ENCODE measurements around the gene LHX8. TPM values are rescaled to one million over a fixed set of nuclear protein-coding genes. Genes with fewer than 3 reads are reported as not detected.
A peak's percentile ranks its signal among the peaks of the same experiment; 100 is the strongest.

LHX8 gene
- not detected in 2 replicates for total RNA-seq (2021)
- long read RNA-seq = 0 reads

- H4K5ac ChIP-seq (ENCODE audit: insufficient read length, low read depth, low read length) = no peak within 1 kb of the TSS
- no peak within 1 kb of the TSS for H2BK120ac ChIP-seq (ENCODE audit: low read depth, low read length, poor library complexity, severe bottlenecking)
- H4K20me1 ChIP-seq (ENCODE audit: control insufficient read depth, insufficient read depth, insufficient read length) = no peaks in the 10 kb centered on the region
- no peak within 1 kb of the TSS for H2AK5ac ChIP-seq (ENCODE audit: insufficient read length, low read length)
- Mint-ChIP-seq H3K27me3 (ENCODE audit: low read depth) (peaks cover 99% of the 10 kb centered on the region), H3K27ac (no peak within 1 kb of the TSS), H3K4me1 (peaks cover 67 to 75% of the 10 kb centered on the region in 2 experiments), H3K36me3 (ENCODE audit: insufficient read depth in 1 of 3, low read depth in 3 of 3) (0 out of 7 replicates have a peak, but pooled peaks cover 0 to 1% (median 0%) of the 10 kb centered on the region in 3 experiments), H3K9me3 (peaks cover 1 to 12% of the 10 kb centered on the region in 2 experiments; a peak in 1 of 5 replicates), H3K4me3 (peak within 1 kb of the TSS; percentile 67 to 93)
- H2BK15ac ChIP-seq (ENCODE audit: low read depth, low read length) = no peak within 1 kb of the TSS
- H3K4ac ChIP-seq (ENCODE audit: low read depth, low read length) = no peak within 1 kb of the TSS
- peak; percentile 63 for DNase-seq
- H2BK5ac ChIP-seq (ENCODE audit: insufficient read length, low read length) = no peak within 1 kb of the TSS
- no peak within 1 kb of the TSS for H4K91ac ChIP-seq (ENCODE audit: insufficient read length, low read depth, low read length)
- H3K56ac ChIP-seq (ENCODE audit: insufficient read length, low read depth, low read length) = no peak within 1 kb of the TSS
- H3K79me2 ChIP-seq (ENCODE audit: insufficient read depth, low read length) = no peaks in the 10 kb centered on the region
- no peak within 1 kb of the TSS for H2BK12ac ChIP-seq (ENCODE audit: insufficient read length, low read depth, low read length)
- peak within 1 kb of the TSS; percentile 15 for H3K18ac ChIP-seq (ENCODE audit: insufficient read length, low read depth, low read length)
- H3K14ac ChIP-seq (ENCODE audit: insufficient read depth, low read length) = no peak within 1 kb of the TSS
- no peak within 1 kb of the TSS for H3K9ac ChIP-seq (ENCODE audit: extremely low read depth, insufficient read length, low read length)
- no peak for TF ChIP-seq CTCF (conservative IDR thresholded peaks at IDR 0.05)
- WGBS (ENCODE audit: extremely low coverage, insufficient read length, low lambda C conversion rate) = no CpG with 5 or more reads among the region's 23 CpGs
- H4K8ac ChIP-seq (replicated peaks; ENCODE audit: insufficient read length, low read depth, low read length) = no peak within 1 kb of the TSS
- H3K27me3 ChIP-seq (ENCODE audit: insufficient read depth, low read length) = peaks cover 70% of the 10 kb centered on the region
- no peak within 1 kb of the TSS for H3K27ac ChIP-seq (ENCODE audit: insufficient read length, low read depth, low read length)
- no peaks in the 10 kb centered on the region for H3K9me3 ChIP-seq (ENCODE audit: control insufficient read depth, low read depth, low read length)
- H2AFZ ChIP-seq (ENCODE audit: low read length) = no peak within 1 kb of the TSS
- peaks cover 3% of the 10 kb centered on the region; the same call in 1 of the 2 replicates for H3K4me1 ChIP-seq (ENCODE audit: insufficient read depth, low read length)
- H3K23me2 ChIP-seq (ENCODE audit: insufficient read length, low read depth, low read length, poor library complexity, severe bottlenecking) = peaks cover 46% of the 10 kb centered on the region
- no peak within 1 kb of the TSS for H2BK20ac ChIP-seq (ENCODE audit: low read depth, low read length, poor library complexity, severe bottlenecking)
- no peaks in the 10 kb centered on the region for H3K79me1 ChIP-seq (ENCODE audit: insufficient read depth, low read depth, low read length, poor library complexity, severe bottlenecking)
- no peak within 1 kb of the TSS for H3T11ph ChIP-seq (ENCODE audit: low read length)
- H3K4me2 ChIP-seq (ENCODE audit: insufficient read depth, insufficient read length, low read length) = peak within 1 kb of the TSS; percentile 95
- H3K23ac ChIP-seq (ENCODE audit: insufficient read length, low read depth, low read length) = no peak within 1 kb of the TSS
Observed at GRCh38 chr1:75133750-75134646, at the start of gene LHX8. LHX8 (plus strand) TSS chr1:75134388; CDS start chr1:75136615, 2,227 bp downstream.

Measured in H9 (cell line).